Measurements from ENCODE around the gene KRTAP3-2.
"Not testable (repeated sequence)": the region's sequence is repeated elsewhere in the genome, so short reads cannot be mapped to it uniquely, and the experiment has no call there.

KRTAP3-2 gene

DNA sequence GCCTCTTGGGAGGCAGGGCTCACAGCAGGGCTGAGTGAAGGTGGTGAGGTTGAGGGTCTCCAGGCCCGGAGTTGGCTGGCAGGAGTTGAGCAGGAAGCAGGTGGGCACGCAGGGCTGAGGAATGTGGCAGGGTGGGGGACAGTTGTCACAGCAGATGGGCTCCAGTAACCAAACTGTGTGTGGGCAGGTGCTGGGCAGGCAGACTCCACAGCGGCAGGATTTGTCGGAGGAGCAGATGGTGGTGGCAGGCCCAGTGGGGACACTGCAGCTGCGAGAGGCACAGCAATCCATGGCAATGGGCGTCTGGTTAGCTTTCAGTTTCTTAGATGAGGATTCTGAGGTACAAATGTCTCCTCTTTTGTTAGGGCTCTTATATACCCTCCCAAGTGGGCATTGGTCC lies at the start of gene KRTAP3-2:
KRTAP3-2 (minus strand) TSS at position 344 of the 400 bp plus-strand sequence; CDS start at position 291, 53 bp downstream.
- DNase-seq (ENCODE audit: low spot score), result not testable (repeated sequence)

DNA sequence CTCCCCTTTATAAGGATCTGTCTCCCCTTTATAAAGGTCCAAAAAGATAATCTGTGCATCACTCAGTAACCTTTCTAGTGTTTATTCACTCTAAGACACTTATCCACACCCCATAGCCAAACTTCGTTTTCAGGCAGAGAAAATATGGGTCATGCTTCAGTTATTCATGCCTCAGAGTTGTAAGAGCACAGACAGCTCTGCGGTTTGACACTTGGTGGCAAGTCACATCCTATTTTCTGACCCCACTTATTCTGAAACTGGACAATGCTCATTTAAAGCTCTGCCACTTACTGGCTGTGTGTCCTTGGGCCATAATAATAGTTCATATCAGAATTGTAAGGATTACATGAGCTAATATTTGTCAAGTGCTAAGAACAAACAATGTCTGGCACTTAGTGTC lies 49.4 kb upstream of the KRTAP3-2 start:
- DNase-seq (ENCODE audit: low spot score), result no peak

DNA sequence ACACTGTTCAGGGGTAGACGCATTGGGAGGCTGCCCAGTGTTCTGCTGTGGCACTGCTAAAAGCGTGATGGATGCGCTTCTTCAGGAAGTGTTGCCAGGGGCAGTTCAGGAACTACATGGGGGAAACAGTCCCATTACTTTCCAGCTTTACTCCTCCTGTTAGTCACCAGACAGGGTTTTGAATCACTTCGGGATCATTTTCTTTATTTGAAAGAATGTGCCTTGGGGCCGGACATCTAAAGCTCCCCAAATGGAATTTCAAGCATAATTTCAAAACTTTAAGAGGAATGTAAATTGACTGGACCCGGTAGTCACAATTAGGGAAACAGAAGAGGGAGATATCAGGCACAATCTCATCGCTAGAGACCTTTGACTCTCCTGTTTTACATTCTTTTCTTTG lies 48.7 kb upstream of the KRTAP3-2 start:
- no peak for DNase-seq (ENCODE audit: low spot score)

DNA sequence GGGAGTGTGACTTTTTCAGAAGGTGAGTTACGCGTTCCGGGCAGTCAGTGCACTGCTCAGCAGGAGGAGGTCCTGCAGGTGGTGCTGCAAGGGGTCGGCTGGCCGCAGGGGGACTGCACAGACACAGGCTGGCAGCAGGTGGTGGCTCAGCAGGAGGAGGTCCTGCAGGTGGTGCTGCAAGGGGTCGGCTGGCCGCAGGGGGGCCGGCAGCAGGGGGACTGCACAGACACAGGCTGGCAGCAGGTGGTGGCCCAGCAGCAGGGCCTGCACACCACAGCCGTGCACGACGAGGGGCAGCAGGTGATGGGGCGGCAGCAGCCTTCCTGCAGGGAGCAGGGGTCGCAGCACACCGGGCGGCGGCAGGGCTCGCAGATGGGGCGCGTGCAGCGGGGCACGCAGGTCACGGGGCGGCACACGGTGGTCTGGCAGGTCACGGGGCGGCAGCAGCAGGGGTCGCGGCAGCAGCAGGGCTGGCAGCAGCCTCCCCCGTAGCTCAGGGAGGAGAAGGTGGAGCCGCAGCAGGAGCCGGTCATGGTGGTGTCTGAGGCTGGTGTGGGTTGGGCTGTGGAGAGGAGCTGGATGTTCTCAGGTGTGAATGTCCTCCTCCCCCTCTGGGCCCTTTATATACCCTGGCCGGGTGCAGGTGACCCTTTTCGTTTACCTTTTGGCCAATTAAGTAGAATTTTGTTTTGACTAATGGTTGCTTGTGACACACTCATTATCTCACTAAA lies 47.2 kb upstream of the KRTAP3-2 start, which contains the start of gene KRTAP2-1:
KRTAP2-1 (minus strand) TSS at position 582 of the 731 bp plus-strand sequence; CDS start at position 533, 49 bp downstream.
- not testable (repeated sequence) for DNase-seq (ENCODE audit: low spot score)

DNA sequence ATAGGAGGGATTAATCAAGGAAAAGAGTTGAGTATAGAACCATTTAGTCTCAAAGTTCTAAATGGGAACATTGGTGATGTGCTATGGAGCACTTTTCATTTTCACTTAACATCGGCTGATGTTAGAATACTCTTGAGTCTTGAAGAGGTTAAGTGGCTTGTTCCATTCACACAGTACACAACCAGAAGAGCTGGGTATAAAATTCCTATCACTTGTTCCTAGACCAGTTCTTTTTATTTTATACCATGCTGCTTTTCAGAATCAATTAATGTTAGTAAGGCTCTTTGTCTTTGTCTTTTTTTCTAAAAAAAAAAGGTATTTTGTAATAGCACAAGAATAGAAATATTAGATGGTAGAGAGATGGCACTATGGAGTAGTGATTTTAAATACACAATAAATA lies 43.2 kb upstream of the KRTAP3-2 start:
- no peak for DNase-seq (ENCODE audit: low spot score)

DNA sequence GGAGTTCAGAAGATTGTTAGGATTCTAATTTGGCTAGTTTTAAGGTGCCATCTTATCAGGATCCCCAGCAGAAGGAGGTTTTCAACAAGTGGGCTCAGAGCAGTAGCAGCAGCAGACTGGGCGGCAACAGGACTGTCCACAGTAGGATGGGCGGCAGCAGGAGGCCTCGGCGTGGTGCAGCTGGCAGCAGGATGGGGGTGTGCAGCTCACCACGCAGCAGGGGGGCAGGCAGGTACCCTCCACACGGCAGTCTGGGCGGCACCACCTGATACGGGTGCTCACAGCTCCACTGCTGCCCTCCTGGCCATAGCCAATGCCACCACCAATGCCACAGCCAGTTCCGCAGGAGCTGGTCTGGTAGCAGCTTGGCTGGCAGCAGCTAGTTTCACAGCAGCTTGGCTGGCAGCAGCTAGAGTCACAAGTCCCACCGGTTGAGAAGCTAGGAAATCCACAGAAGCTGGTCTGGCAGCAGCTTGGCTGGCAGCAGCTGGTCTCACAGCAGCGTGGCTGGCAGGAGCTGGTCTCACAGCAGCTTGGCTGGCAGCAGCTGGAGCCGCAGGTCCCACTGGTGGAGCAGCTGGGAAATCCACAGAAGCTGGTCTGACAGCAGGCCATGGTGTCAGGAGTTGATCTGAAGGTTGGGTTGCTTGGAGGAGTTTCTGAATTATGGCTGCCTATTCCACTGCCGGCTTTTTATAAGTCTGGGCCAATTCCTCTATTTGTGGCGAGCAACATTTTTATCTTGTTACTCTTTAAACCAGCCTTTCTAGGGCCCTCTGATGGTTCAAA lies 41.3 kb upstream of the KRTAP3-2 start, which contains the start of gene KRTAP1-1:
KRTAP1-1 (minus strand) TSS at position 668 of the 789 bp plus-strand sequence; CDS start at position 615, 53 bp downstream.
- not testable (repeated sequence) for DNase-seq (ENCODE audit: low spot score)

DNA sequence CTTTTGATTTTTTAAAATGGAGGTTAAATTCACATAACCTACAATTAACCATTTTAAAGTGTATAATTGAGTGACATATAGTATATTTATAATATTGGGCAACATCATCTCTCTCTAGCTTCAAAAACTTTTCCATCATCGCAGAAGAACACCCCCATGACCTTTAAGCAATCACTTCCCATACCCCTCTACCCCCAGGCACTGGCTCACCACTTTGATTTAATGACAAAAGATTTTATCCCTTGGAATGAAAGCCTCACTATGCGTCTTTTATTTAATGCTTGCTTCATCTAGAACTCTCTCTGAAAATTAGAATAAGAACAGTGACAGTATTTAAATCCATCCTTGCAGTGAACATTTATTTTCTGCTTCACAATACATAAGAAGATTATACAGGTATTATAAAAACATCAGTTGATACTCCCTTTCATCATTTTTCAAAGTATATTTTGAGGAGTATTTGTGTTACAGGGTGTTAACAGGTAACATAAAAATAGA lies 38.2 kb upstream of the KRTAP3-2 start:
- DNase-seq (ENCODE audit: low spot score), result no peak

DNA sequence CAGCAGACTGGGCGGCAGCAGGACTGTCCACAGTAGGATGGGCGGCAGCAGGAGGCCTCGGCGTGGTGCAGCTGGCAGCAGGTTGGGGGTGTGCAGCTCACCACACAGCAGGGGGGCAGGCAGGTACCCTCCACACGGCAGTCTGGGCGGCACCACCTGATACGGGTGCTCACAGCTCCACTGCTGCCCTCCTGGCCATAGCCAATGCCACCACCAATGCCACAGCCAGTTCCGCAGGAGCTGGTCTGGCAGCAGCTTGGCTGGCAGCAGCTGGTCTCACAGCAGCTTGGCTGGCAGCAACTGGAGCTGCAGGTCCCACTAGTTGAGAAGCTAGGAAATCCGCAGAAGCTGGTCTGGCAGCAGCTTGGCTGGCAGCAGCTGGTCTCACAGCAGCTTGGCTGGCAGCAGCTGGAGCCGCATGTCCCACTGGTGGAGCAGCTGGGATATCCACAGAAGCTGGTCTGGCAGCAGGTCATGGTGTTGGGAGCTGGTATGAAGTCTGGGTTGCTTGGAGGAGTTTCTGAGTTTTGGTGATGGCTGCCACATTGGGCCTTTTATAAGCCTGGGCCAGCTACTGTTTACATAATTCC lies 34.7 kb upstream of the KRTAP3-2 start, which contains the start of gene KRTAP1-3:
KRTAP1-3 (minus strand) TSS at position 529 of the 590 bp plus-strand sequence; CDS start at position 476, 53 bp downstream.
- not testable (repeated sequence) for DNase-seq (ENCODE audit: low spot score)

DNA sequence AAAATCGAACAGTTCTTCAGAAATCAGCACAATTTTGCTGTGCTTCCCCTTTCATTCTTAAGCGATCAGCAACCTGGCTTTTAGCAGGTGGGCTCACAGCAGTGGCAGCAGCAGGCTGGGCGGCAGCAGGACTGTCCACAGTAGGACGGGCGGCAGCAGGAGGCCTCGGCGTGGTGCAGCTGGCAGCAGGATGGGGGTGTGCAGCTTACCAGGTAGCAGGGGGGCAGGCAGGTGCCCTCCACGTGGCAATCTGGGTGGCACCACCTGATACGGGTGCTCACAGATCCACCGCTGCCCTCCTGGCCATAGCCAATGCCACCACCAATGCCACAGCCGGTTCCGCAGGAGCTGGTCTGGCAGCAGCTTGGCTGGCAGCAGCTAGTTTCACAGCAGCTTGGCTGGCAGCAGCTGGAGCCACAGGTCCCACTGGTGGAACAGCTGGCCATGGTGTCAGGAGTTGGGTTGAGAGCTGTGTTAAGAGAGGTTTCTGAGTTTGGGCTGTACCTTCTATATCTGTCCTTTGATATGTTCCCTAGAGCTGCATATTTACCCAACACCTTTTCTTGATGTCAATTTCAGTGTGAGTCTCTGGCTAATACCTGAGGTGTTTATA lies 30.0 kb upstream of the KRTAP3-2 start, which contains the start of gene KRTAP1-4:
KRTAP1-4 (minus strand) TSS at position 563 of the 613 bp plus-strand sequence; CDS start at position 446, 117 bp downstream.
- DNase-seq (ENCODE audit: low spot score), result no peak

DNA sequence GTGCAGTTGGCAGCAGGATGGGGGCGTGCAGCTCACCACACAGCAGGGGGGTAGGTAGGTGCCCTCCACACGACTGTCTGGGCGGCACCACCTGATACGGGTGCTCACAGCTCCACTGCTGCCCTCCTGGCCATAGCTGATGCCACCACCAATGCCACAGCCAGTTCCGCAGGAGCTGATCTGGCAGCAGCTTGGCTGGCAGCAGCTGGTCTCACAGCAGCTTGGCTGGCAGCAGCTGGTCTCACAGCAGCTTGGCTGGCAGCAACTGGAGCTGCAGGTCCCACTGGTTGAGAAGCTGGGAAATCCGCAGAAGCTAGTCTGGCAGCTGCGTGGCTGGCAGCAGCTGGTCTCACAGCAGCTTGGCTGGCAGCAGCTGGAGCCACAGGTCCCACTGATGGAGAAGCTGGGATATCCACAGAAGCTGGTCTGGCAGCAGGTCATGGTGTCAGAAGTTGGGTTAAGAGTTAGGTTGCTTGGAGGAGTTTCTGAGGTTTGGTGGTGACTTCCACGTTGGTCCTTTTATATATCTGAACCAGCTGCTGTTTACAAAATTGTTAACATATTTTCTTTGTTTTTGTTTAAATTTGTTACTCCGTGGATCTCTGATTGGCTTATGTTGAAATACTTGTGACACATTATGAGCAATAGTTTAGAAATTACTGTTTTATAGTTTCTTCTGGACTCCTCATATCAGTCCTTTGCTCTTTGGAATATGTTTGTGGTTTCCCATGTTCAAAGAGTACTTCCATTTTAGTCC lies 27.2 kb upstream of the KRTAP3-2 start, which contains the start of gene KRTAP1-5:
KRTAP1-5 (minus strand) TSS at position 494 of the 757 bp plus-strand sequence; CDS start at position 441, 53 bp downstream.
- DNase-seq (ENCODE audit: low spot score), result no peak

DNA sequence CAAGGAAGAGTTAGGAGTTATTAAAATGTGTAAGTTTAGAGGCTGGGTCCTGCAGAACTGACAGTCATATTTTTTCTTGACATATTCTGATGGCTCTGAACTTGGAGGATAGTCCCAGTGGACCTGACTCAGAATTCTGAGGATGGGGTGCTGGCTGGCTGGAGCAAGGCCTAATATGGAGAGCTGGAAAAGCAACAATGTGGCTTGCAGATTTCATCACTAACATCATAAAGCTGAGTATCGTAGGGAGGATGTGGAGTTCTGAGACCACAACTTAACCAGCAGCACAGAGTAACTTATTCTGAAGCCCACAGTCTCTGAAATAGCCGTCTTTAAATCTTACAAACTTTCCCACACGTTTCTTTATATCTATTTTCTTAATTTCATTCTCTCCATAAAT lies 25.0 kb upstream of the KRTAP3-2 start:
- DNase-seq (ENCODE audit: low spot score), result no peak

DNA sequence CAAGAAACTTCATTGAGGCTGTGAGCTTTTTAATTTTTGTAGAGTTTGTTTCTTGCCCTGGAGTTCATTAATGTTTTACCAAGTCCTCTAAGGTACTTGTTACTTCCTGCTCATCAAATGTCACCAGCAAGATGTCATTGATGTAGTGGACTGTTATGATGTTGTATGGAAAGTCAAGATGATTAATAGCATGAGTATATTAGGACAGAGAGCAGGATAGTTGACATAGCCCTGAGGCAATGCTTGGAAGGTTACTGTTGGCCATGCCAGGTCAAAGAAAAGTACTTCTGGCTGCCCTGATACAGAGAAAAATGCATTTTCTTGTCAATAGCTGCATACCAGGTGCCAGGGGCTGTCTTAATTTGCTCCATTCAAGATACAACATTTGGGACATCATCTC lies 20.6 kb upstream of the KRTAP3-2 start:
- no peak for DNase-seq (ENCODE audit: low spot score)

DNA sequence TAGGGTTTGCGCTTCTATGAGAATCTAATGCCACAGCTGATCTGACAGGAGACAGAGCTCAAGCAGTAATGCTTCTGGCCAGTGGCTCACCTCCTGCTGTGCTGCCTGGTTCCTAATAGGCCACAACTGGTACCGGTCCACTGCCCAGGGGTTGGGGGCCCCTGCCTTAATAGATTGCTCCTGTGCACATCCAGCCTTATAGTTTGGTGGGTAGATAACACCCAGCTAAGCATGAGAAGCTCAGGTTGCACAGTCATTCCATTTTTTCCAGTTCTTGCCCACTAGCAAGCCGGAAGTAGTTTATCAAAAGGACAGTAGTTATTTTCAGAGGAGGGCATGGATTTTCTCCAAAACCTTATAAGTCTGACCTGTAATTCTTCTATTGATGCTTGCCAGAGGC lies 19.7 kb upstream of the KRTAP3-2 start:
- no peak for DNase-seq (ENCODE audit: low spot score)

DNA sequence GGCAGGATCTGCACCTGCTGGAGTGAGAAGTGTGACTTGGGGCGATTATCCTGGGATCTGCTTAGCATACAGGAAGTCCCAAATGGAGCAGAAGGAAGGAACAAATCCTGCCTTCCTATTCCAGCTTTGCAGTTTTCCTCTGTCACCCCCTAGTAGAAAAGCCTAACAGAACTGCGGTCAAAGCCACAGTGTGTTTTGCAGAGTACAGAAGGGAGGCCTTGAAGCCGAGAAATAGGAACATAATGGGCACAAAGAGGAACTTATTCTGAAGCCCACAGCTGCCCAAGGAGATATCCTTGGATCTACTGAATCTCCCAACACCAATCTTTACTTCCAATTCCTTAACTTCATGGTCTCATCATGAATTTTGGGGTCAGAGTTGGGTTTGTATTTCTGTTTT lies 18.8 kb upstream of the KRTAP3-2 start:
- DNase-seq (ENCODE audit: low spot score), result no peak

DNA sequence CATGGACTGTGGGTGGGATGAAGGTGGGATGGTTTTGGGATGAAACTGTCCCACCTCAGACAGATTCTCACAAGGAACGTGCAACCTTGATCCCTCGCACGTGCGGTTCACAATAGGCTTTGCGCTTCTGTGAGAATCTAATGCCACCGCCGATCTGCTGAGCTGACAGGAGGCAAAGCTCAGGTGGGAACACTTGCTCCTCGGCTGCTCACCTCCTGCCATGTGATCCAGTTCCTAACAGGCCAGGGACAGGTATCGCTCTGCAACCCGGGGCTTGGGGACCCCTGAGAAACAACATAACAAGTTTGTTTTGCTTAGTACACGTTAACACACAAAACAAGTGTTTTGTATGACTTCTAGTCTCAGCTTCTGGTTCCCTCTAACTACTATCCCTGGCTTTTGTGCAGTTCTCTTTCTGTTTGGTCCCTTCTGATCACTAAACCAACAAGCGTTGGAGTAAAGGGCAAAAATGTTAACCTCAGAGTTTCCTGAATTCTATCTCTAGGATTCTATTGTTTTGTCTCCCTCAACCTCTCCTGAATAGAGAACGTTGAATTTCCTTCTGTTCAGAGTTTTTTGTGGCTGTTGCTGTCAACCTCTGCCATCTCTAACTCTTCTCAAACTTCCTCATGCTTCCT lies 17.0 kb upstream of the KRTAP3-2 start:
- DNase-seq (ENCODE audit: low spot score), result no peak

DNA sequence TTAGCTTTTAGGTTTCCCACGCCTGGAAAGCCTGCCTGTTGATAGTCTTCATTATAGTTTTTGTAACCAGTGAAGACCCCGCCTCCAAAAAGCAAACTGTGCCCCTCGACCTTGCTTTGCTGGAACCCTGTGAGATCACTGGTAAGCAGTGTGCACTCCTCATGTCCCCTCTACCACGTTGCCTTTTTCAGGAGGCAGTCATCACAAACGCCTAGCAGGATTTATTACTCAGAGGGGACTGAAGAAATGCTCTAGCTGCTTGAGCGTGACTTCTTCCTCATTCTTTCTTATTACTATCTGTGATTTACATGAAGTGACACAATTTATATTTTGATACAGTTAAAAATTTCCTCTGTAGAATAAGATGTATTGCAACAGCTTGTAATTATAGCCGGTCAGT lies 15.7 kb upstream of the KRTAP3-2 start:
- no peak for DNase-seq (ENCODE audit: low spot score)

DNA sequence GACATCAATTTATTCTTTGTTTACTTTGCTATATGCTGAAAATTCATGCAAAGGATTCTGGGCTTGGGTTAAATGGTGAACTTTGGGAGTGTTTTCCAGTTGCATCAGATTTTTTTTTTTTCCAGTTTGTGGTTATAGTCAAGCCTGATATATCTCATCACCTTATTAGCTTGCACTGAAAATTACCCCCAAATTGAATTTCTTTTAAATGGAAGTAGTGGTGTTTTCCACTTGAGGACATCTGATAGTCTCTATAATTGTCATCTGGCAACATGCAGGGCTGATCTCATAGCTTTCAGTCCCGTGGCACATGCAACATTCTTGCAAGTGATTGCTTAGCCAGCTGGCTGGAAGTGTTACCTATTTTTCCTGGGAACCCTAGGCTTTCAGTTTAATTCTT lies 13.9 kb upstream of the KRTAP3-2 start:
- no peak for DNase-seq (ENCODE audit: low spot score)

DNA sequence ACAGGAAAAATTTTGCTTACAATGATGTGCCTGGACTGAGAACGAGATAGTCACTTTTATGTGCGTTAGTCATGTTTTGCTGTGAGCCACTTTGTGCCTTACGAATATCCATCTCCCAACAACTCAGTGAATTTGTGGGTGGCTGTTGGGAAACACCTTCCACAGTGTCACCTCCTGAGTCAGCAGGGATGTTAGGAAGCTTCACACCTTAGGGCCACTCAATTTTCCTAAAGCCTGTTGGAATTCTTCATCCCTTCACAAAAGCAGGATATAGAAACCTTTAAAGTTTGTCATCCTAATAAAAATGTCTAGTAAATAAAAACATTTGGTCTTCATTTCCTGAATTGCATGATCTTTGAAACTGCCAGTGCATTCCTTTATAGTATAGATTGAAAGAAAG lies 13.5 kb upstream of the KRTAP3-2 start:
- DNase-seq (ENCODE audit: low spot score), result no peak

DNA sequence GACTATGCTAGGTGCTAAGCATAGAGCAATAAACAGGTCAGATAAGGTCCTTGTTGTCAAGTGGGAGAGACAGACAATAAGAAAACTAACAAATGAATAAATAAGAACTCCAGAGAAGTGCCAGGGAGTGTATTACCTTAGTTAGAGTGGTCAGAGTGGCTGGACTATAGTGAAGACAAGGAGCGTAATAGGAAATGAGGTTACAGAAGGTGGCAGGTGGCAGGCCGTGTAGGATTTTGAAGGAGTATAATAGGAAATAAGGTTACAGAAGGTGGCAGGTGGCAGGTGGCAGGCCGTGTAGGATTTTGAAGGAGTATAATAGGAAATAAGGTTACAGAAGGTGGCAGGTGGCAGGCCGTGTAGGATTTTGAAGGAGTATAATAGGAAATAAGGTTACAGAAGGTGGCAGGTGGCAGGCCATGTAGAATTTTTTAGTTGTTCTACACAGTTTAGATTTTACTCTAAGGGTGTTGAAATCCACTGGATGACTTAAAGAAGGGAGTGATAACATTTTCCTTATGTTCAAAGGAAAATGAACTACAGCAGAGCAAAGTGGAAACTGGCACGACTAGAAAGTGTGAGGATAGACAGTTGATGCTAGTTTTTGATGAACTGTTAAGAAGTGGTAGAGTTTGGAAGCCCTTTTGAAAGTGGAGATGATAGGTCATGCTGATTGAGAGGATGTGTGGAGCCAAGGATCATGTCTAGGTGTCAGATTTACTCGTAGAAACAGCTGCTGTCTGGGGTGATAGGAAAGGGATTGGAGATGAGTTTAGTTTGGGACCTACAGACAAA lies 12.8 kb upstream of the KRTAP3-2 start:
- no peak for DNase-seq (ENCODE audit: low spot score)
